T-helper 22 cell (primary cell): ENCODE measurements around the gene AKAP6.
"Not testable (repeated sequence)": the region's sequence is repeated elsewhere in the genome, so short reads cannot be mapped to it uniquely, and the experiment has no call there.

ENCODE experiments used
- DNase-seq: peaks from one replicate; pipeline ENCODE4 v3.0.0-alpha.2; 2020; ENCODE audit warnings: low read depth

The AKAP6 gene

DNA sequence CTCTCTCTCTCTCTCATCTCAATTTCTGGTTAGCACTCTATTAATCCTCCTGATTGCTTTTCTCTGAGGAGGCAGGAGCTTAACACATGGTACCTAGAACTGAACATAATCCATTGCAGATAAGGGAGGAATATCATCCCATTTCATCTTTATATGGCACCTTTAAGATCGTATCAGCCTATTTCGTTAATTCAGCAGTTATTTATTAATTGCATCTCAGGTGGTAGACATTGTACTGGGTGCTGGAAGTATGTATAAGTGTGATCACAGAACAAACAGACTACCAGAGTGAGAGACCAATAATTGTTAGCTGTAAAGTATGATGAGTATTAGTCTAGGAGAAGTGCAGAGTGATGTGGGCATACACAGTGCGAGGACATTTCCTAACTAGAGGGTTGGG lies 39.0 kb downstream of the AKAP6 start:
- no peak for DNase-seq

DNA sequence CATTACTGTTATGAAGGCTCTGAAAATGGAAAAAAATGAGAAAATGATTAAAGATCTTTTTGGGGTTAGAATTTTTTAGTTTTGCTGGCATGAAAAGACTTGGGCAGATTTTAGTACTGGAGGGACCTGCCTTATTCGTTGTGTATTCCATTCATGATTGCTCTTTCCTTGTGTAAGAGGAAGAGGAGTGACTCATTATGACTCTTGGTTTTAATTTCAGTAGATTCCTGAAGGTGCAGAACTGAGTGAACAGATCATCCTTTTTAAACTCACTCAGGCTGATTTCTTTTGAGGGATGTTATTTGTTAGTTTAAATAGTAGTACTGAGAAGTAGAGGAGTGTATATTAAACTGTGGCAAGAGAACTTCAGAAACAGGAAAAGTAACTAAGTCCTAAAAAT lies 41.6 kb downstream of the AKAP6 start:
- DNase-seq, result no peak

- no peak for DNase-seq
Observed at GRCh38 chr14:32372154-32372553, 43.1 kb downstream of the AKAP6 start.

- DNase-seq, result not testable (repeated sequence)
Observed at GRCh38 chr14:32373174-32373573, 44.1 kb downstream of the AKAP6 start.

DNA sequence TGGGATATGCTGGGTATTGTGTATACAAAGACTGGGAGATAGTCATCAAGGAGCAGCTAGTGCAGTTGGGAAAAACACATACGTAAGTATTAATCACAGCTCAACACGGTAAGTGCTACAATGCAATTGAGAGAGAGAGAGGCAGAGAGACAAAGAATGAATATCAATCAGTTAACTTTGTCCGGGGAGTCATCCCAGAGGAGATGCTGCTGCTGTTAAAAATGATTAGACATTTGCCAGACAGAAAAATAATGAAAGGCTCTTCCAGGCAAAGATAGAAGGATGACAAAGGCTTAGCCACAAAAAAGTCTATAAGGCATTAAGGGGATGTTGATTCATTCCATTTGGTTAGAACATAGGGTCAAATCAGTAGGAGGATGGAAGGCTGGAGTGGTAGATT lies 45.1 kb downstream of the AKAP6 start:
- no peak for DNase-seq

GRCh38 chr14:32375663-32376062 lies 46.6 kb downstream of the AKAP6 start:
- no peak for DNase-seq

GRCh38 chr14:32377046-32377646 lies 48.0 kb downstream of the AKAP6 start:
- DNase-seq, result no peak

GRCh38 chr14:32378284-32378683 lies 49.2 kb downstream of the AKAP6 start:
- DNase-seq, result no peak

GRCh38 chr14:32379447-32379846 lies 50.3 kb downstream of the AKAP6 start:
- no peak for DNase-seq

- no peak for DNase-seq
Observed at GRCh38 chr14:32381869-32382268, 52.8 kb downstream of the AKAP6 start.

DNA sequence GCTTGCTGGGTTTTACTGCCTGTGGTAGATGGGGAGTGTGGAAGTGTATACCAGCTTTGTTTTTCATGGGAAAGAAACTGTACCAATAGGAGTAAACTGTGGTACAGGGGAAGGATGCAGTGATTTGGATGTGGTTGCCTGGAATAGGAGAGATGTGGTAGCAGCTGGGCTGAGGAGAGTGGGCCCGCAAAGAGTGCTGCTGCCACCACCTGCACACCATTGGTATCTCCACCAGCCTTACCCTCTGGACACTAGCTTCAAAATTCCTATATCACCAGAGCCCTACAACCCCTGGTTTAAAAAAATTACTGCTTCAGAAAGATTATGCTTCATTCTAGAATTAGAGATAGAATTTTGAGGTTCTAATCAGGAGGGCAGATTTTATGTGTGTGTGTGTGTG lies 53.6 kb downstream of the AKAP6 start:
- DNase-seq, result no peak

GRCh38 chr14:32383364-32384009 lies 54.4 kb downstream of the AKAP6 start:
- DNase-seq, result no peak

GRCh38 chr14:32384464-32384863 lies 55.4 kb downstream of the AKAP6 start:
- DNase-seq, result no peak

GRCh38 chr14:32387295-32387694 lies 58.2 kb downstream of the AKAP6 start:
- DNase-seq, result not testable (repeated sequence)

GRCh38 chr14:32393119-32393518 lies 64.0 kb downstream of the AKAP6 start:
- no peak for DNase-seq

DNA sequence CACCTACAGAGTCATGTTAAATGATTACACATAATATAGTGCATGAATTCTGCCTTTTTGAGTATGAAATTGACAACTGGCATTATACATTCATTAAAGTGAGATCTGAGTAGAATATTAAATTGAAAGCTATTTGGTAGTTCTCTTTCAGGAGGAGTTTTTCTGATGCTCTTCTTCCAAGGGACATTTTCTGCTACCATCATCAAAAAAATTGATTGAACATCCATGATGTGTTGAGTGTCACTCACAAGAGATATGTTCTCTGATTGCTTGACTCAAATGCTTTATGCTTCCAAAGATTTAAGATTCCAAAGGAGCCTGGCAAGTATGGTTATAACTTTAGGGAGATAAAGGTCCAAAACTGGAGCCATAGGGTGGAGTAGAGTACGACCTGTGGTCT lies 64.9 kb downstream of the AKAP6 start:
- no peak for DNase-seq

DNA sequence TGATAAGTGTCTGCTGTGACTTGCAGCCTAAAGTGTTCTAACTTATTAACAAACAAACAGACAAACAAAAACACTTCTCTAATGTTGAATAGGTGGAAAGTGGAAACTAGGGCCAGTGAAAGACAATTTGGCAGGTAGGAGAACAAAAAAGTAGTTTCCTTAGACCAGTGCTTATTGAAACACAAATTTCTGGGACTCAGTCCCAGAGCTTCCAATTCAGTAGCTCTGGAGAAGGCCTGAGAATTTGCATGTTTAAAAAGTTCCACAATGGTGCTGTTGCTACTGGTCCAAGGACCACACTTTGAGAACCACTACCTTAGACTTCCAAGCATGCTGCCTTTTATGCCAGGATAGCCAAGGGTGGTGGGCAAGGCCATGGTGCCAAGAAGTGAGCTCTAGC lies 67.8 kb downstream of the AKAP6 start:
- DNase-seq, result no peak

DNA sequence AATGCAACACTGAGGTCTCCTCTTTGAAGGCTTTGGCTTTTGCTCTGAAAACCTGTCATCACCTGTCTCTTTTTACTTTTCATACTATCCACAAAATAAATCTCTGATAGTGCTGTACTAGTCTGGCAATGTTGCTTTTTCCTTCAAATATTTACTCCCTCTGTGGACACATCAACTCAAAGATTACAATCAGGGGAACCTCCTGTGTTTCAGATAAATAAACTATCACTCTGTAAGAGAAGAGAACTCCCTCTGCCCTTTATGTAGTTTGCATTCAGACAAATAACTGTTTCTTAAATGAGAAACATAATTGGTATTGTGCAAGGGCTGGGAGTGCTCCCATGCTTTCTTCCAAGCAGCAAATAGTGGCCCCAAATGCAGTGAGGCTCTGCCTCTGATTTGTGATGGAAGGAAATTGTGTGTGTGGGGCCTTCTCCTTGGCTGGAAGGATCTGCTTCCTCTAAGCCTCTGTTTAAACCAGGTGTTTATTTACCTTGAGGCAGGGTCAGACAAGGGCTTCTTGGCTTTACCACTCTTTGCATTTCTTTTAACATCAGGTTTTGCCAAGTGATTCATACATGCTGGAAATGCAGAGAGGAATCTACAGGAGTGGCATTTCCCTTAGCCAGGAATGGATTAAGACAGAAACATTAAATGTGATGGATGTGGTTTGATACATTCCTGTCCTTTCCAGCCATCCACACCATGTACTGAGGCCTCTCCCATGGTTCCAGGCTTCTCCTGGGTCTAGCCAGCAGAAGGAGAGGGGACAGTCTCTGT lies 69.0 kb downstream of the AKAP6 start:
- DNase-seq, result no peak

GRCh38 chr14:32399920-32400319 lies 70.8 kb downstream of the AKAP6 start:
- DNase-seq, result no peak

DNA sequence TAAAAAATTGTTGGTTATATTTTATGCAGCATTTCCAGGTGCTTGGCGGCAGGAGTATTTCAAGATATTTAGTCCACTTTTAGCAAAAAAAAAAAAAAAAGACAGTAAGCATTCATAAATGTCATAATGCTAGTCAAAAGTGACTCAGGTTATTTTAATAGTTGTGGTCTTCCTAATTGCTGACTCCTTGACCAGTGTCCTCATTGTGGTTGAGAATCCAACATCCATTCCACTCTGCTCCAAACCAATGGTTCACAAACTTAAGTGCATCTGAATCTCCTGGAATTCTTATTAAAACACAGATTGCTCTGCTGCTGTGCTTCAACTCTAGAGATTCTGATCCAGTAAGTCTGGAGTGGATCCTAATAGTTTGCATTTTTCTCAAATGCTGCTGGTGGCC lies 71.4 kb downstream of the AKAP6 start:
- no peak for DNase-seq

DNA sequence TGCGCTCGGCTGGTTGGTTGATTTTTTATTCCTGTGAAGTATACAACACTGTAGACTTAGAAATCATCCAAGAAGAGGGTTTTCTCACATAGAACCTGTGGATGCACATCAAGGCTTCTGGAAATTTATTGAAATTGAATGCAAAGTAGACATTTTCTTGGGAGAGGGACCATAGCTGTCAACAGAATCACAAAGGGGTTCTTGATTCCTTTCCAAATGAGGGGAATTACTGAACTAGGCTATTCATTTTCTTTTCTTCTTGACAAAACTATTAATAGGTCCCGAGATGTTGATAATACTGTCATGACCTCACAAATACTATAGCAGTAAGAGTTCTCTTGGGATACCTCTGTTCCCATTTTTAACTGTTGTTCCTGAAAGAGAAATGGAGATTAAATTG lies 73.9 kb downstream of the AKAP6 start:
- no peak for DNase-seq

DNA sequence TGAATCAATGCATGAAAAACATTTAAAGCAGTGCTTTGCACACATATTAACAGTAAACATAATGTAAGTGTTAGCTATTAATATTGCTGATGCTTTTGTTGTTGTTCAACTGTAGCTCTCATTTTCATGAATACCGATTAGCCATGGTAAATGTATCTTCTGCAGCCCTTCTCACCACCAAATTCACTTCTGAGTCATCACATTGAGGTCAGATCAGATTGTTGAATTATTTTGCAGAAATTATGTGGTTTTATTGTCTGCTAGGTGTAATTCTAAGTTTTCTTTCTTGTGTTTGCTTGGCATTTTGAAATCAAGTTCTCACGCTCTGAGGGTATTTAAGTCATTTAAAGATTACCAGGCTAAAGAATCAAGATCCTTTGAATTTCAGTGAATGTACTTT lies 74.6 kb downstream of the AKAP6 start:
- no peak for DNase-seq

DNA sequence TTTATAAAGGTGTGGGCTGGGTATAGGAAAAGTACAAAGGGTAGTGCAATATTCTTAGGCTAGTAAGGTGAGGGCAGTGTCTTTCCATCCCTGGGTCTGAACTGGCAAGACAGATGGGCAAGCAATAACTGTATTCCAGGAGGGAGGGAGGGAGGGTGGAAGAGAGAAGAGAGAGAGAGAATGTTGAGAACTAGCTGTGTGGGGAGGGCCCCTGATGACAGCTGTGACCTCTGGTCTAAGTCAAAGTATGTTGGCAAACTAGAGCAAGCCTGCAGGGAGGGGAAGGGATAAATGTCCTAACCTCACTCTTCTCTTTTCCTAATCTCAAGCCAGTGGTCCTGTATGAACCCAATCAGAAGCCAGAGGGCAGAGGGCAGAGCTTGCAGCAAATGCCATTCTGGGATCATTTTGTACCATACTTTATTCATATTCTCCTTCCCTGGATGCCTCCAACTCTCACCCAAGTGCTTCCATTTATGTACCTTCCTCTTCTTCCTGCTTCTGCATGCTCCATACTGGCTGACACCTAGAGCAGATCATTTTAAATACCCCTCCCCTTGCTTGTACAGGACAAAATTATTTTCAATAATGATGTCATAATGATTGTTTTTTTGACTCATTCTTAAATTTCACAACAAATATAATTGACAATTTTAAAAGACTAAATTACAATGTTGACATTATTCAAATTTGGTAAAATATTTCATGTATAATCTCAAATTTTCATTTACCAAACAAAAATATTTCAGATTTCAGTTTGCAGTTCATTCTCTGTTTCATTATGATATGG lies 75.9 kb downstream of the AKAP6 start:
- DNase-seq, result no peak
